GM03348 (cell line): ENCODE measurements around the gene ZFPM1.

Experiments used
- DNase-seq: peaks from one replicate; pipeline ENCODE4 v3.0.0; 2012; ENCODE audit warnings: low spot score

ZFPM1 gene

GRCh38 chr16:88451586-88452481 is 1.2 kb upstream of the ZFPM1 start:
- DNase-seq: no peak

- DNase-seq: peak; percentile 100
These were observed 431 bp upstream of the ZFPM1 start for GRCh38 chr16:88452482-88453216.

- DNase-seq: peak; percentile 48
These were observed 787 bp downstream of the ZFPM1 start for GRCh38 chr16:88453611-88454522.

- no peak for DNase-seq
These were observed 1.5 kb downstream of the ZFPM1 start for GRCh38 chr16:88454523-88454947.

GRCh38 chr16:88455610-88456355 is 2.7 kb downstream of the ZFPM1 start:
- peak; percentile 56 for DNase-seq

GRCh38 chr16:88456356-88457292 is 3.5 kb downstream of the ZFPM1 start:
- no peak for DNase-seq

- no peak for DNase-seq
These were observed 5.1 kb downstream of the ZFPM1 start for GRCh38 chr16:88458039-88458772.

GRCh38 chr16:88458773-88459235 is 5.7 kb downstream of the ZFPM1 start:
- DNase-seq: no peak

GRCh38 chr16:88459366-88460073 is 6.4 kb downstream of the ZFPM1 start:
- DNase-seq: no peak

GRCh38 chr16:88460496-88461330 is 7.6 kb downstream of the ZFPM1 start:
- no peak for DNase-seq

GRCh38 chr16:88461331-88462269 is 8.5 kb downstream of the ZFPM1 start:
- DNase-seq: no peak

- DNase-seq: no peak
These were observed 9.3 kb downstream of the ZFPM1 start for GRCh38 chr16:88462396-88462795.

GRCh38 chr16:88463411-88463810 is 10.3 kb downstream of the ZFPM1 start:
- no peak for DNase-seq

- no peak for DNase-seq
These were observed 11.6 kb downstream of the ZFPM1 start for GRCh38 chr16:88464447-88465318.

GRCh38 chr16:88465387-88465983 is 12.4 kb downstream of the ZFPM1 start:
- no peak for DNase-seq
